ENCODE results near the gene ADH1C. TPM values are rescaled to one million over a fixed set of nuclear protein-coding genes. Genes with fewer than 3 reads are reported as not detected.

The ADH1C gene
- total RNA-seq, 4 donors from 2014 or later: 28.1 to 496 (median 231) TPM

DNA sequence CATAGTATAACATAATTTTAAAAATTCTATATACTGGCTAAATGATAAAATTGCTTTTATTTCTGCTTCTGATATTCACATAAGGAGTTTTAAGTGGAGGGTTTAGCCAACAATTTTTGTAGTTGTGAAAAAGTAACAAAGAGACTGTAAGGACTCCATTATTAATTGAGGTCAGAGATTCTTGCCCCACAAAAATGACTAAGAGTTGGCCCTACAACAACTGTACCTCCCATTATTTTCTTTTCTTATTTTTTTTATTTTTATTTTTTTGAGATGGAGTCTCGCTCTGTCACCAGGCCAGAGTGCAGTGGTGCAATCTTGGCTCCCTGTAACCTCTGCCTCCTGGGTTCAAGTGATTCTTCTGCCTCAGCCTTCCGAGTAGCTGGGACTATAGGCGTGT is 21.9 kb downstream of the ADH1C start:
- no peak for DNase-seq
- in situ Hi-C loops (cut with MboI; ENCODE audit: low pct_ligation_motif_present in 1 of 4, low pct_unique_long_range_greater_than_20kb in 1 of 4, low sequenced_read_pairs in 3 of 4) (no loop called here), intact Hi-C loops (cut with DNase I; ENCODE audit: low total_unique reads) (no loop called here)
- H3K36me3 ChIP-seq: no peaks in the 10 kb centered on the region
- peaks cover 0 to 4% of the 10 kb centered on the region in 2 donors for H3K9me3 ChIP-seq
- H3K4me1 ChIP-seq: no peaks in the 10 kb centered on the region
- peak overlapping the region in 1 of 4 donors; percentile 12 for H3K27ac ChIP-seq
- WGBS, 2 donors (ENCODE audit: low coverage in 1 of 2): 86 to 100% methylated on average over 1 to 3 of the region's 3 CpGs
- TF ChIP-seq, protein P1, sequence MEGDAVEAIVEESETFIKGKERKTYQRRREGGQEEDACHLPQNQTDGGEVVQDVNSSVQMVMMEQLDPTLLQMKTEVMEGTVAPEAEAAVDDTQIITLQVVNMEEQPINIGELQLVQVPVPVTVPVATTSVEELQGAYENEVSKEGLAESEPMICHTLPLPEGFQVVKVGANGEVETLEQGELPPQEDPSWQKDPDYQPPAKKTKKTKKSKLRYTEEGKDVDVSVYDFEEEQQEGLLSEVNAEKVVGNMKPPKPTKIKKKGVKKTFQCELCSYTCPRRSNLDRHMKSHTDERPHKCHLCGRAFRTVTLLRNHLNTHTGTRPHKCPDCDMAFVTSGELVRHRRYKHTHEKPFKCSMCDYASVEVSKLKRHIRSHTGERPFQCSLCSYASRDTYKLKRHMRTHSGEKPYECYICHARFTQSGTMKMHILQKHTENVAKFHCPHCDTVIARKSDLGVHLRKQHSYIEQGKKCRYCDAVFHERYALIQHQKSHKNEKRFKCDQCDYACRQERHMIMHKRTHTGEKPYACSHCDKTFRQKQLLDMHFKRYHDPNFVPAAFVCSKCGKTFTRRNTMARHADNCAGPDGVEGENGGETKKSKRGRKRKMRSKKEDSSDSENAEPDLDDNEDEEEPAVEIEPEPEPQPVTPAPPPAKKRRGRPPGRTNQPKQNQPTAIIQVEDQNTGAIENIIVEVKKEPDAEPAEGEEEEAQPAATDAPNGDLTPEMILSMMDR (IDR thresholded peaks at IDR 0.05): no peak
- no peak for TF ChIP-seq POLR2AphosphoS5 (IDR thresholded peaks at IDR 0.05)
- no peak for TF ChIP-seq EP300 (IDR thresholded peaks at IDR 0.05; ENCODE audit: low read depth)
- no peak for TF ChIP-seq POLR2A (IDR thresholded peaks at IDR 0.05)
- H3K27me3 ChIP-seq: no peaks in the 10 kb centered on the region
- H3K4me3 ChIP-seq: no peak overlapping the region

DNA sequence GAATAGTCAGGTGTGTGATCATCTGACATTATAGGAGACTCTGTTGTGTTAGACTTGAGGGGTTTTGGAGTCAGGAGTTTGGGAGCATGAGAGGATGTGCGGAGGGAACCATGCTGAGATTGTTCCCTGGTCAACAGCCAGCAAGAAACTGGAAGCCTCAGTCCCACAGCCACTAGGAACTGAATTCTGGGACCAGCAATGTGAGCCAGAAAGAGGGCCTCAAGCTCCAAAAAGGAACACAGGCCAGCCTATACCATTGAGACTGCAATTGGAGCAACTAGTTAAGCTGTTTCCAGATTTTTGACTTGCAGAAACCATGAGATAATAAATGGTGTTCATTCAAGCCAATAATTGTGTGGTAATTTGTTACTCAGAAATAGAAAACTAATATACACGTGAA is 22.7 kb downstream of the ADH1C start:
- intact Hi-C loops (cut with DNase I; ENCODE audit: low total_unique reads): loop anchor here (10.0 kb wide), 2 partner anchors 75 to 235 kb away; partner anchors contain the start of gene TRMT10A
- 63 to 88% methylated on average over 2 of the region's 2 CpGs for WGBS, 2 donors (ENCODE audit: low coverage in 1 of 2)
- peak overlapping the region in 1 of 4 donors; percentile 11 for H3K27ac ChIP-seq

DNA sequence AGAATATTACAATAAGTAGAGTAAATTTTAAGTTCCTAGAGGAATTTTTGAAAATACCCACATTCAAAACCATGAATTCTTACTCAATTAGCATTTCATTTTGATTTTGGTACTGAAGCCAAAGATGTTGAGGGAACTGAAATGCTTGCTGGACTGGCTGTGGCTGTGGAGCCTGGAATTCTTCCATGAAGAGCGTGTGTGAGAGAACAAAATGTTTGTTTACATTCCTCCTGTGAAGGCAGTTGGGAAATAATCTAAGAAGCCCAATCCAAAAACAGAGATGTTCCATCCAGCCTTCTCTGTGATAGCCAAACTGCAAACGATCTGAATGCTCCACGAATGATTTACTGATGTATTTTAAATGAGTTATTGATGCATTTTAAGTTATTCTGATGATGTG is 27.6 kb downstream of the ADH1C start:
- no peaks in the 10 kb centered on the region for H3K36me3 ChIP-seq
- peaks cover 3 to 8% (median 4%) of the 10 kb centered on the region in 4 donors for H3K4me1 ChIP-seq
- intact Hi-C loops (cut with DNase I; ENCODE audit: low total_unique reads) (loop anchor here (10.0 kb wide), 2 partner anchors 80 to 240 kb away; partner anchors contain the start of gene TRMT10A), in situ Hi-C loops (cut with MboI; ENCODE audit: low pct_ligation_motif_present in 1 of 4, low pct_unique_long_range_greater_than_20kb in 1 of 4, low sequenced_read_pairs in 3 of 4) (no loop called here)
- 39 to 45% methylated on average over 3 of the region's 3 CpGs for WGBS, 2 donors (ENCODE audit: low coverage in 1 of 2)
- TF ChIP-seq POLR2AphosphoS5 (IDR thresholded peaks at IDR 0.05) (peak; percentile 83 to 88 (median 86)), EP300 (IDR thresholded peaks at IDR 0.05; ENCODE audit: low read depth) (peak; percentile 56)
- TF ChIP-seq, protein P1 (IDR thresholded peaks at IDR 0.05): no peak
- no peak overlapping the region for H3K4me3 ChIP-seq
- peaks cover 0 to 4% of the 10 kb centered on the region in 2 donors for H3K9me3 ChIP-seq
- H3K27ac ChIP-seq: peak overlapping the region; percentile 64 to 82 (median 74)
- DNase-seq: peak; percentile 51
- H3K27me3 ChIP-seq: no peaks in the 10 kb centered on the region

More for the DNA sequence above, 22.7 kb downstream of the ADH1C start:
- peaks cover 0 to 3% (median 0%) of the 10 kb centered on the region in 4 donors for H3K4me1 ChIP-seq
- in situ Hi-C loops (cut with MboI; ENCODE audit: low pct_ligation_motif_present in 1 of 4, low pct_unique_long_range_greater_than_20kb in 1 of 4, low sequenced_read_pairs in 3 of 4): no loop called here
- H3K36me3 ChIP-seq: no peaks in the 10 kb centered on the region
- H3K27me3 ChIP-seq: no peaks in the 10 kb centered on the region
- no peak overlapping the region for H3K4me3 ChIP-seq
- TF ChIP-seq POLR2AphosphoS5 (IDR thresholded peaks at IDR 0.05) (no peak), POLR2A (IDR thresholded peaks at IDR 0.05) (no peak)
- TF ChIP-seq, protein P1 (IDR thresholded peaks at IDR 0.05): no peak
- DNase-seq: no peak
- H3K9me3 ChIP-seq: peaks cover 0 to 4% of the 10 kb centered on the region in 2 donors

DNA sequence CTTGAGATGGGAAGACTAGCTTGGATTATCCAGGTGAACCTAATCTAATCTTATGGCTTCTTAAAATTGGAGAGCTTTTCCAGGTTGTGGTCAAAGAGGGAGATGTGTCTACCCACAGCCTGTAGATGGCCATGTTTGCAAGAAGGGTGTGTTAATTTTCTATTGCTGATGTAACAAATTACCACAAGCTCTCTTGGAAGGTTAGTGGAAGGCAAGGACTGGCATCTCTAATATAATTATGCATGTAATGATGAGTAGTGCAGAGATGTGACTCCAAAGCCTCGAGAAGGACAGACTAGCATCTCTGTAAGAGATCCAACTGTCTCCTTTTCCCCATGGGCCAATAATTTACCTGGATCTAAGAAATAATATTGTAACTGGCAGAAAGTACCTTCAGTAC is 28.2 kb downstream of the ADH1C start:
- 58% methylated on average over 1 of the region's 1 CpG; no CpG with 5 or more reads in 1 of the 2 donors for WGBS, 2 donors (ENCODE audit: low coverage in 1 of 2)
- in situ Hi-C loops (cut with MboI; ENCODE audit: low pct_ligation_motif_present in 1 of 4, low pct_unique_long_range_greater_than_20kb in 1 of 4, low sequenced_read_pairs in 3 of 4) (no loop called here), intact Hi-C loops (cut with DNase I; ENCODE audit: low total_unique reads) (loop anchor here (10.0 kb wide), 2 partner anchors 80 to 240 kb away; partner anchors contain the start of gene TRMT10A)
- H3K27me3 ChIP-seq: no peaks in the 10 kb centered on the region
- DNase-seq: no peak
- H3K4me1 ChIP-seq: peaks cover 3 to 8% (median 4%) of the 10 kb centered on the region in 4 donors
- peaks cover 0 to 4% of the 10 kb centered on the region in 2 donors for H3K9me3 ChIP-seq
- TF ChIP-seq POLR2AphosphoS5 (IDR thresholded peaks at IDR 0.05): no peak
- TF ChIP-seq POLR2A (IDR thresholded peaks at IDR 0.05): no peak
- TF ChIP-seq, protein P1 (IDR thresholded peaks at IDR 0.05): no peak
- TF ChIP-seq EP300 (IDR thresholded peaks at IDR 0.05; ENCODE audit: low read depth): no peak
- H3K27ac ChIP-seq: peak overlapping the region; percentile 64 to 82 (median 74)
- no peak overlapping the region for H3K4me3 ChIP-seq
- H3K36me3 ChIP-seq: no peaks in the 10 kb centered on the region
